ENCODE measurements around the gene TMED9. TPM values are rescaled to one million over a fixed set of nuclear protein-coding genes. Genes with fewer than 3 reads are reported as not detected.

TMED9 gene
- total and polyA plus RNA-seq, 7 experiments from 2014 or later, result 50.5 to 144 (median 69.7) TPM

GRCh38 chr5:177569894-177570293, 22.1 kb upstream of the TMED9 start:
- DNase-seq (no peak), ATAC-seq (no peak)
- H3K9me3 Mint-ChIP-seq, result peaks cover 0 to 5% (median 0%) of the 10 kb centered on the region in 11 donors
- intact Hi-C loops (cut with micrococcal nuclease), result no loop called here
- Histone ChIP-seq H3K9me3 (ENCODE audit: control insufficient read depth in 2 of 3, low read length in 3 of 3) (no peaks in the 10 kb centered on the region), H3K27me3 (ENCODE audit: control insufficient read depth in 2 of 2, insufficient read depth in 2 of 2, low read length in 2 of 2) (no peaks in the 10 kb centered on the region), H3K4me3 (ENCODE audit: low read length) (no peak overlapping the region), H3K27ac (ENCODE audit: low read depth, low read length) (no peak overlapping the region), H3K36me3 (ENCODE audit: control insufficient read depth in 2 of 3, insufficient read depth in 3 of 3, low read length in 3 of 3) (no peaks in the 10 kb centered on the region), H3K4me1 (ENCODE audit: control insufficient read depth in 2 of 2, insufficient read depth in 2 of 2, low read length in 2 of 2) (no peaks in the 10 kb centered on the region)
- no peak overlapping the region for H3K27ac Mint-ChIP-seq
- H3K36me3 Mint-ChIP-seq, result peaks cover 0 to 4% (median 0%) of the 10 kb centered on the region in 5 donors
- ChIA-PET CTCF (no interaction called here), POLR2A (no interaction called here)
- peaks cover 0 to 6% (median 6%) of the 10 kb centered on the region in 5 donors for H3K27me3 Mint-ChIP-seq
- no peak overlapping the region for H3K4me3 Mint-ChIP-seq
- H3K4me1 Mint-ChIP-seq, result no peaks in the 10 kb centered on the region

- Histone ChIP-seq H3K36me3 (ENCODE audit: control insufficient read depth in 2 of 3, insufficient read depth in 3 of 3, low read length in 3 of 3) (no peaks in the 10 kb centered on the region), H3K4me3 (ENCODE audit: low read length) (no peak overlapping the region), H3K27ac (ENCODE audit: low read depth, low read length) (no peak overlapping the region), H3K9me3 (ENCODE audit: control insufficient read depth in 2 of 3, low read length in 3 of 3) (no peaks in the 10 kb centered on the region), H3K27me3 (ENCODE audit: control insufficient read depth in 2 of 2, insufficient read depth in 2 of 2, low read length in 2 of 2) (no peaks in the 10 kb centered on the region), H3K4me1 (ENCODE audit: control insufficient read depth in 2 of 2, insufficient read depth in 2 of 2, low read length in 2 of 2) (no peaks in the 10 kb centered on the region)
- H3K27me3 Mint-ChIP-seq, result peaks cover 0 to 7% (median 0%) of the 10 kb centered on the region in 5 donors
- CTCF ChIA-PET, result no interaction called here
- H3K27ac Mint-ChIP-seq, result no peak overlapping the region
- no peaks in the 10 kb centered on the region for H3K4me1 Mint-ChIP-seq
- intact Hi-C loops (cut with micrococcal nuclease), result no loop called here
- no peak overlapping the region for H3K4me3 Mint-ChIP-seq
- DNase-seq, result no peak
- H3K9me3 Mint-ChIP-seq, result peaks cover 0 to 5% (median 0%) of the 10 kb centered on the region in 11 donors
- no peaks in the 10 kb centered on the region for H3K36me3 Mint-ChIP-seq
- ATAC-seq, result no peak
- POLR2A ChIA-PET, result no interaction called here
Observed at GRCh38 chr5:177575488-177575887, 16.5 kb upstream of the TMED9 start.

- Mint-ChIP-seq H3K9me3 (peaks cover 0 to 5% (median 0%) of the 10 kb centered on the region in 11 donors), H3K4me1 (no peaks in the 10 kb centered on the region), H3K27me3 (peaks cover 0 to 7% (median 0%) of the 10 kb centered on the region in 5 donors), H3K36me3 (no peaks in the 10 kb centered on the region), H3K4me3 (no peak overlapping the region), H3K27ac (no peak overlapping the region)
- no peak overlapping the region for H3K27ac ChIP-seq (ENCODE audit: low read depth, low read length)
- H3K4me1 ChIP-seq (ENCODE audit: control insufficient read depth in 2 of 2, insufficient read depth in 2 of 2, low read length in 2 of 2), result no peaks in the 10 kb centered on the region
- H3K27me3 ChIP-seq (ENCODE audit: control insufficient read depth in 2 of 2, insufficient read depth in 2 of 2, low read length in 2 of 2), result no peaks in the 10 kb centered on the region
- intact Hi-C loops (cut with micrococcal nuclease), result no loop called here
- no peak overlapping the region for H3K4me3 ChIP-seq (ENCODE audit: low read length)
- ATAC-seq (no peak), DNase-seq (no peak)
- ChIA-PET POLR2A (no interaction called here), CTCF (no interaction called here)
- H3K36me3 ChIP-seq (ENCODE audit: control insufficient read depth in 2 of 3, insufficient read depth in 3 of 3, low read length in 3 of 3), result no peaks in the 10 kb centered on the region
- no peaks in the 10 kb centered on the region for H3K9me3 ChIP-seq (ENCODE audit: control insufficient read depth in 2 of 3, low read length in 3 of 3)
Observed at GRCh38 chr5:177576169-177576568, 15.8 kb upstream of the TMED9 start.

- Mint-ChIP-seq H3K27ac (no peak overlapping the region), H3K36me3 (no peaks in the 10 kb centered on the region), H3K4me3 (no peak overlapping the region), H3K4me1 (no peaks in the 10 kb centered on the region), H3K9me3 (no peaks in the 10 kb centered on the region), H3K27me3 (peaks cover 0 to 7% (median 0%) of the 10 kb centered on the region in 5 donors)
- ATAC-seq (no peak), DNase-seq (no peak)
- ChIA-PET CTCF (no interaction called here), POLR2A (no interaction called here)
- no peaks in the 10 kb centered on the region for H3K9me3 ChIP-seq (ENCODE audit: control insufficient read depth in 2 of 3, low read length in 3 of 3)
- no peak overlapping the region for H3K27ac ChIP-seq (ENCODE audit: low read depth, low read length)
- no peaks in the 10 kb centered on the region for H3K36me3 ChIP-seq (ENCODE audit: control insufficient read depth in 2 of 3, insufficient read depth in 3 of 3, low read length in 3 of 3)
- no peak overlapping the region for H3K4me3 ChIP-seq (ENCODE audit: low read length)
- intact Hi-C loops (cut with micrococcal nuclease), result no loop called here
- H3K4me1 ChIP-seq (ENCODE audit: control insufficient read depth in 2 of 2, insufficient read depth in 2 of 2, low read length in 2 of 2), result no peaks in the 10 kb centered on the region
- no peaks in the 10 kb centered on the region for H3K27me3 ChIP-seq (ENCODE audit: control insufficient read depth in 2 of 2, insufficient read depth in 2 of 2, low read length in 2 of 2)
Observed at GRCh38 chr5:177578316-177578715, 13.7 kb upstream of the TMED9 start.

GRCh38 chr5:177588413-177588909, 3.5 kb upstream of the TMED9 start:
- no peak overlapping the region for H3K4me3 ChIP-seq (ENCODE audit: low read length)
- Mint-ChIP-seq H3K36me3 (peaks cover 0 to 7% (median 3%) of the 10 kb centered on the region in 5 donors), H3K4me3 (no peak overlapping the region), H3K4me1 (peaks cover 9 to 22% (median 16%) of the 10 kb centered on the region in 7 donors), H3K27me3 (peaks cover 19 to 40% (median 26%) of the 10 kb centered on the region in 5 donors), H3K27ac (no peak overlapping the region), H3K9me3 (peaks cover 0 to 3% (median 0%) of the 10 kb centered on the region in 11 donors)
- intact Hi-C loops (cut with micrococcal nuclease), result no loop called here
- H3K9me3 ChIP-seq (ENCODE audit: control insufficient read depth in 2 of 3, low read length in 3 of 3), result no peaks in the 10 kb centered on the region
- ChIA-PET POLR2A (interaction anchor here (0.7 kb wide), 1 partner anchor 17 kb away, joined by 3 read pairs; no protein-coding TSS in a partner anchor), CTCF (no interaction called here)
- DNase-seq, result no peak
- H3K36me3 ChIP-seq (ENCODE audit: control insufficient read depth in 2 of 3, insufficient read depth in 3 of 3, low read length in 3 of 3), result peaks cover 2 to 8% (median 2%) of the 10 kb centered on the region in 3 experiments
- peaks cover 13 to 14% of the 10 kb centered on the region in 2 donors for H3K4me1 ChIP-seq (ENCODE audit: control insufficient read depth in 2 of 2, insufficient read depth in 2 of 2, low read length in 2 of 2)
- ATAC-seq, result no peak
- no peak overlapping the region for H3K27ac ChIP-seq (ENCODE audit: low read depth, low read length)
- no peaks in the 10 kb centered on the region for H3K27me3 ChIP-seq (ENCODE audit: control insufficient read depth in 2 of 2, insufficient read depth in 2 of 2, low read length in 2 of 2)

GRCh38 chr5:177590406-177590805, 1.6 kb upstream of the TMED9 start:
- Mint-ChIP-seq H3K4me1 (peaks cover 15 to 31% (median 22%) of the 10 kb centered on the region in 7 donors), H3K27me3 (peaks cover 10 to 31% (median 12%) of the 10 kb centered on the region in 5 donors)
- CTCF ChIA-PET, result no interaction called here

GRCh38 chr5:177591690-177592009, 353 bp upstream of the TMED9 start:
- H3K4me1 Mint-ChIP-seq, result peaks cover 18 to 35% (median 22%) of the 10 kb centered on the region in 7 donors
- H3K4me3 Mint-ChIP-seq, result peak overlapping the region; percentile 81 to 100 (median 96)
- H3K4me3 ChIP-seq (ENCODE audit: low read length), result peak overlapping the region; percentile 95
- no peaks in the 10 kb centered on the region for H3K27me3 ChIP-seq (ENCODE audit: control insufficient read depth in 2 of 2, insufficient read depth in 2 of 2, low read length in 2 of 2)
- peak overlapping the region; percentile 71 for H3K27ac ChIP-seq (ENCODE audit: low read depth, low read length)
- no peaks in the 10 kb centered on the region for H3K9me3 ChIP-seq (ENCODE audit: control insufficient read depth in 2 of 3, low read length in 3 of 3)
- POLR2A ChIA-PET, result interaction anchor here (1.0 to 1.4 kb wide), 3 partner anchors 9 to 38 kb away, joined by 3 to 7 read pairs (median 4); partner anchors contain the start of genes B4GALT7 and FAM193B
- H3K36me3 ChIP-seq (ENCODE audit: control insufficient read depth in 2 of 3, insufficient read depth in 3 of 3, low read length in 3 of 3), result peaks cover 11 to 40% (median 16%) of the 10 kb centered on the region in 3 experiments
- peak overlapping the region; percentile 4 to 99 (median 94) for H3K27ac Mint-ChIP-seq
- intact Hi-C loops (cut with micrococcal nuclease), result loop anchor here (1.0 to 10.0 kb wide), 8 partner anchors 9 to 947 kb away; partner anchors contain the start of genes B4GALT7 (in 2 of the 2), FAM193B (in 2 of the 2), NHP2 (in 1 of the 2) and RGS14 (in 1 of the 2)
- CTCF ChIA-PET, result interaction anchor here (1.2 to 1.7 kb wide), 2 partner anchors 9 to 16 kb away, joined by 4 to 6 read pairs; no protein-coding TSS in a partner anchor
- ATAC-seq, result no peak
- no peak for DNase-seq
- H3K27me3 Mint-ChIP-seq, result peaks cover 8 to 29% (median 12%) of the 10 kb centered on the region in 5 donors
- H3K36me3 Mint-ChIP-seq, result peaks cover 12 to 24% (median 21%) of the 10 kb centered on the region in 5 donors
- peaks cover 0 to 3% (median 0%) of the 10 kb centered on the region in 11 donors for H3K9me3 Mint-ChIP-seq
- peaks cover 16% of the 10 kb centered on the region in 2 donors for H3K4me1 ChIP-seq (ENCODE audit: control insufficient read depth in 2 of 2, insufficient read depth in 2 of 2, low read length in 2 of 2)

More at GRCh38 chr5:177590406-177590805, 1.6 kb upstream of the TMED9 start:
- Histone ChIP-seq H3K27me3 (ENCODE audit: control insufficient read depth in 2 of 2, insufficient read depth in 2 of 2, low read length in 2 of 2) (no peaks in the 10 kb centered on the region), H3K4me3 (ENCODE audit: low read length) (no peak overlapping the region), H3K9me3 (ENCODE audit: control insufficient read depth in 2 of 3, low read length in 3 of 3) (no peaks in the 10 kb centered on the region), H3K4me1 (ENCODE audit: control insufficient read depth in 2 of 2, insufficient read depth in 2 of 2, low read length in 2 of 2) (peaks cover 16% of the 10 kb centered on the region in 2 donors), H3K36me3 (ENCODE audit: control insufficient read depth in 2 of 3, insufficient read depth in 3 of 3, low read length in 3 of 3) (peaks cover 7 to 27% (median 16%) of the 10 kb centered on the region in 3 experiments), H3K27ac (ENCODE audit: low read depth, low read length) (no peak overlapping the region)
- peaks cover 4 to 14% (median 14%) of the 10 kb centered on the region in 5 donors for H3K36me3 Mint-ChIP-seq
- intact Hi-C loops (cut with micrococcal nuclease), result loop anchor here (5.0 to 10.0 kb wide), 2 partner anchors 233 to 946 kb away; partner anchors contain the start of genes RGS14 (in 1 of the 2) and TSPAN17 (in 1 of the 2)
- peaks cover 0 to 3% (median 0%) of the 10 kb centered on the region in 11 donors for H3K9me3 Mint-ChIP-seq
- DNase-seq (no peak), ATAC-seq (no peak)
- H3K4me3 Mint-ChIP-seq, result no peak overlapping the region
- POLR2A ChIA-PET, result no interaction called here
- H3K27ac Mint-ChIP-seq, result no peak overlapping the region

Data from naive thymus-derived CD4-positive, alpha-beta T cell (primary cell).